Dermis microvascular lymphatic vessel endothelial cell (primary cell): ENCODE measurements around the gene GOLGA1. TPM values are rescaled to one million over a fixed set of nuclear protein-coding genes. Genes with fewer than 3 reads are reported as not detected.
A peak's percentile ranks its signal among the peaks of the same experiment; 100 is the strongest.
"Not testable (repeated sequence)": the region's sequence is repeated elsewhere in the genome, so short reads cannot be mapped to it uniquely, and the experiment has no call there.

Source experiments
- DNase-seq, 2 donors: peaks; one replicate each; pipeline versions ENCODE4 v3.0.0 to v3.0.0-alpha.2; 2010; ENCODE audit warnings: low read depth in 2 of 2
- total RNA-seq: library from RNA; depleted of rRNA; stranded (reverse); fragments of >200 nt; gene quantifications from 2 replicates; pipeline ENCODE4 v1.2.1, GENCODE V29; 2014

GOLGA1 gene, protein sequence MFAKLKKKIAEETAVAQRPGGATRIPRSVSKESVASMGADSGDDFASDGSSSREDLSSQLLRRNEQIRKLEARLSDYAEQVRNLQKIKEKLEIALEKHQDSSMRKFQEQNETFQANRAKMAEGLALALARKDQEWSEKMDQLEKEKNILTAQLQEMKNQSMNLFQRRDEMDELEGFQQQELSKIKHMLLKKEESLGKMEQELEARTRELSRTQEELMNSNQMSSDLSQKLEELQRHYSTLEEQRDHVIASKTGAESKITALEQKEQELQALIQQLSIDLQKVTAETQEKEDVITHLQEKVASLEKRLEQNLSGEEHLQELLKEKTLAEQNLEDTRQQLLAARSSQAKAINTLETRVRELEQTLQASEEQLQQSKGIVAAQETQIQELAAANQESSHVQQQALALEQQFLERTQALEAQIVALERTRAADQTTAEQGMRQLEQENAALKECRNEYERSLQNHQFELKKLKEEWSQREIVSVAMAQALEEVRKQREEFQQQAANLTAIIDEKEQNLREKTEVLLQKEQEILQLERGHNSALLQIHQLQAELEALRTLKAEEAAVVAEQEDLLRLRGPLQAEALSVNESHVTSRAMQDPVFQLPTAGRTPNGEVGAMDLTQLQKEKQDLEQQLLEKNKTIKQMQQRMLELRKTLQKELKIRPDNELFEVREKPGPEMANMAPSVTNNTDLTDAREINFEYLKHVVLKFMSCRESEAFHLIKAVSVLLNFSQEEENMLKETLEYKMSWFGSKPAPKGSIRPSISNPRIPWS
- 5.9 and 7.6 TPM in 2 replicates for total RNA-seq

DNA sequence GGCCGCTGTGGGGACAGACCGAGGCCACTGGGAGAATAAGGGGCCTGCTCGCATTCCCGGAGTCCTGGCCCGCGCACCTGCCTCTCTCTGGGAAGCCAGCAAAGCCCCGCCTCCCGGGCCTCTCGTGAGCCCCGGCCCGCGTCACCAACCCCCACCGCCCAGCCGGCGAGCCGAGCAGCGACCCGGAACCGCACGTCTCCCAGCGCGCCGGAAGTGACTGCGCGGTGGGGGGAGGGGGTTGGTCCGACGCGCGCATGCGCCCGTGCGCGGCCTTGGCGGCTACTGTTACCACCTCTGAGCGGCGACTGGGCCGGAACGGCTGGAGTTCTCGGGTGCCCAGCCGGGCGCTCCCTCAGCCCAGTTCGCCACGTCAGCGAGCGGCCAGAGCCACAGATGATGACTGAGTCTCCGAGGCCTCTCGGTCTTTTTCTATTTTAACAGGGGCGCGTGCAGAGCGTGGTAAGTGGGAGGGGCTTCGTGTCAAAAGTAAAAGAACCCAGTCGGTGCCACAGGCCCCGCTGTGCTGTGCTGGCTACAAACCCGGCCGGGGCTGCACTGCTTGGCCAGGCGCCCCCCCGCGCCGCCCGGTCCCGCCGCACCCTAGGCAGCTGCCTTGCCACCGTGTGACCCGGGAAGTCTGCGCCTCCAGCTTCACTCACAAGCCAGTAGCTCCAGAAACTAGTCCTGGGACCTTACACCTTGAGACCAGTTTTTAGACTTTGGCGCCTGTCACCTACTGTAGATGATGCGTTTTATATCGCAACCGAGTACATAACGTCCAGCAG, at the start of gene GOLGA1:
Gene GOLGA1 (minus strand): TSS at position 190 of the 785 bp plus-strand sequence. CDS start 2,372 bp downstream, outside the sequence.
- peak; percentile 87 to 97 for DNase-seq

GRCh38 chr9:124983698-124984097, 42.8 kb upstream of the GOLGA1 start:
- no peak for DNase-seq

- no peak for DNase-seq
Observed at GRCh38 chr9:124980431-124980830, 39.5 kb upstream of the GOLGA1 start.

GRCh38 chr9:124975131-124975530, 34.2 kb upstream of the GOLGA1 start:
- DNase-seq: peak; percentile 53 to 61

DNA sequence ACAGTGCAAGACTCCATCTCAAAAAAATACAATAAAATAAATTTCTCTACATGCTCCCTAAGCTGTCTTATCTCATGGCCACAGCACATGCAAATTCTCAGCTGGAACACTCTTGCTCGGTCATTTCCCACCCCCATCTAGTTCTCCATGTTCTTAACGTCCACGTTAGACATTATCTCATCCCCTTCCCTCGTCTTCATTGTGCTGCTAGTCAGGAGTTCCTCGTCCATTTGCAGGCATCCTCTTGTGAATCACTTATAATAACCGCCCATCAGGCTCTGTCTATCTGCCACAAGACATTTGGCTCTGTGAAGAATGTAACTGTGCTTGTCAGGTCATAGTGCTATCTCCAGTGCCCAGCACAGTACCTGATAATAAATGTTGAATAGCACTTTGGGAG, 32.9 kb upstream of the GOLGA1 start:
- no peak for DNase-seq

DNA sequence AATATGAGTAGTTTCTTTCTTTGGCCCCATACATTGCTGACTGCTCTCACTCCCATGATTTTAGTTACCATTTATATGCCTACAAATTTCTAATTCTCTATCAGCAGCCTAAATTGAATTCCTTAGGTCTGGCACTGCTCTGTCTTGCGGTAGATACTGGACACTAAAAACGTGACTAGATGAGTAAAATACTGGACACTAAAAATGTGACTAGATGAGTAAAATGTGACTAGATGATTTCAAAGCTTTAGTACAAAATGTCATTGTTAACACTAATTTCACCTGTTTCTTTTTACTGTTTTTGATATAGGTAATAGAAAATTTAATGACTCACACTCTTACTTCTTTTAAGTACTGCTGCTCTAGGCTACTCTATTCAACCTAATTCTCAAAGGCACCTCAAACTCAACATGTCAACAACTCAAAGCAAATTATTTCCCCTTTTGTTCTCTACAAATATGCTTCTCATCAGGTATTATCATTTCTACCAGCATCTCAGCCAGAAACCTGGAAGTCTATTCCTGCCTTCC, 31.4 kb upstream of the GOLGA1 start:
- no peak for DNase-seq

DNA sequence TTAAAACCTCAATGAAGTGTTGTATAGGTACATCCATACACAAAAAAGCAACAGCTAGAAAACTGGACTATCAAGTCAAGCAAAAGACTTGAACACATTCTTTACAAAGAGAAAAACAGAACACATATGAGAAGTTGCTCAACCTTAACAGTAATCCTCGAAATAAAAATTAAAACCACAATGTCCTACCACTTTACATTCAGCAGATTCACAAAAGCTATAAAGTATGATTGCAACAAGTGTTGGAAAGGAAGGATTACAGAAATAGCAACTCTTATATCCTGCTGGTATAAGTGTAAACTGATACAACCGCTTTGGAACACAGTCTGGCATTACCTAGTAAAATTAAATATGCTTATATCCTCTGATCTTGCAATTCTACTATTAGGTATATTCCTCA, 28.5 kb upstream of the GOLGA1 start:
- no peak for DNase-seq

- no peak for DNase-seq
Observed at GRCh38 chr9:124968238-124968637, 27.4 kb upstream of the GOLGA1 start.

DNA sequence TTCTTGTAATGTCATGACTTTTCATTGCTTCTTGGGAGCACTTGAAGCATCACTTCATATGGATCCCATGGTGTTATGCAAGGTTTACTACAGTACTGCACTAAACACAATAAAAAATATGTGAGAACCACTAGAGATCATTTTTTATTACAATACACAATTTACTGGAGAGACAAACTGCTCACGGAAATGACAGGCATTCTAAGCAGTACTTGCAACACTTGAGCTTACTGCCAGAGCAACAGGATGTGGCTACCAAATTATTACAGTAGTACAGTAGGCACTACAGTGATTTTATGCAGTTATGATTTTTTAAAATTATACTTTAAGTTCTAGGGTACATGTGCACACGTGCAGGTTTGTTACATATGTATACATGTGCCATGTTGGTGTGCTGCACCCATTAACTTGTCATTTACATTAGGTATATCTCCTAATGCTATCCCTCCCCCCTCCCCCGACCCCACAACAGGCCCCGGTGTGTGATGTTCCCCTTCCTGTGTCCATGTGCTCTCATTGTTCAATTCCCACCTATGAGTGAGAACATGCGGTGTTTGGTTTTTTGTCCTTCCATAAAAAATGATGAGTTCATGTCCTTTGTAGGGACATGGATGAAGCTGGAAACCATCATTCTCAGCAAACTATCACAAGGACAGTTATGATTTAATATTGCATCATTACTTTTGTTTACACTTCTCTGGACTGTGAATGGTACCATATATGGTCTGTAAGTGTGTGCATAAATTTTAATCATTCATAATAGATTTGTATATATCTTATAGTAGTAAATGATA, 25.1 kb upstream of the GOLGA1 start:
- not testable (repeated sequence) for DNase-seq

- DNase-seq: no peak
Observed at GRCh38 chr9:124964604-124965003, 23.7 kb upstream of the GOLGA1 start.

GRCh38 chr9:124964056-124964455, 23.2 kb upstream of the GOLGA1 start:
- no peak for DNase-seq

DNA sequence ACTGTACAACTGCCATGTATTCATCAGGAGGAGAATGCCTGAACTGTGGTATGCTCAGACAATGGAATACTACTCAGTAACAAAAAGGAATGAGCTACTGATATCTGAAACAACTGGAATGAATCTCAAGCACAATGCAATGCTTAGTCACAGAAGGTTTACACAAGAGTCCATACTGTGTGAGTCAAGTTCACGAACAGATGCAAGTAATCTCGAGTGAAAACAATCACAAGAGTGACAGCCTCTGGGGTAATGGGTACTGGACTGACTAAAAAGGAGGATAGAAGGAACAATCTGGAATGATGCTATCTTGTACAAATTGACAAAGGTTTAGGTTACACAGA, 19.5 kb upstream of the GOLGA1 start:
- DNase-seq: no peak

- DNase-seq: not testable (repeated sequence)
Observed at GRCh38 chr9:124959671-124960408, 19.0 kb upstream of the GOLGA1 start.

GRCh38 chr9:124954255-124954654, 13.4 kb upstream of the GOLGA1 start:
- DNase-seq: no peak

- no peak for DNase-seq
Observed at GRCh38 chr9:124950050-124950718, 9.3 kb upstream of the GOLGA1 start.

DNA sequence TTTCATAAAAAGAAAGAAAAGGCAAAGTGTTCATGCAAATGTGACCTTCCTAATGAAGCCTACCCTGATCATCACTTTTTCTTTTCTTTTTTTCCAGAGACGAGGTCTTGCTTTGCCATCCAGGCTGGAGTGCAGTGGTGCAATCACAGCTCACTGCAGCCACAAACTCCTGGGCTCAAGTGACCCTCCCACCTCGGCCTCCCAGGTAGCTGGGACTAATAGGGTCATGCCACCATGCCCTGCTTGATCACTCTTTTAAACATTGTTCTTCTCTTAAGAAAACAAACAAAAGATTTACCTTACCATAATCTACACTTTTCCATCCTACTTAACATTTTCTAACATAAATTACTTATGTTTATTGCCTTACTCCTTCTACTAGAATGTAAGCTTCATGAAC, 8.5 kb upstream of the GOLGA1 start:
- DNase-seq: no peak

DNA sequence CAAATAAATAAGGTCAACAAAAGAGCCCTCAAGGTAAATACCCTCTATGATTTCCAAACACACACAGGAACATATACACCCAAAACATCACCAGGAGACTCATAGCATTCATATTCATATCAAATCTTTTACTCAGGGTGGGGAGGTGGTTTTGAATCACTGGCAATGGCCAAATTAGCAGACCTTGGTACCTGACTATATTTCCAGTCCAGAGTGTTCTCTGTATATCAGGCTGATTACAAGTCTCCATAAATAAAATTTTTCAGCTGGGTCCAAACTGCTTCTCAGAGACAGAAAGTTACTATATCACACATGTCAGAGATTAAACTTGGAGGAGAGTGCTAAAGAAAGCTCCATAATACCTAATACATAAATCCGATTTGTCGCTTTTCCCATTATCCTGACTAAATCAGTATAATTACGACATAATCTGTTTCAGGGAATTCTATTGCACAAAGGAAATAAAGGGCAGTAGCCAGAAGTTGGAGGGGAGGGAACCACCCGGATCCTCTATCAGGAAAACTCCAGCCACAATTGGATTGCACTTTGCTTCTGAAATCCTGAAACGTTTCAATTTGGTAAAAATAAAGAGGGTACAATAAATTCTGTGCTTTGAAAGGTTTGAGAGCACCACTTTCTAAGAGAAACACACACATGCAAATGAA, 7.0 kb upstream of the GOLGA1 start:
- DNase-seq: no peak

DNA sequence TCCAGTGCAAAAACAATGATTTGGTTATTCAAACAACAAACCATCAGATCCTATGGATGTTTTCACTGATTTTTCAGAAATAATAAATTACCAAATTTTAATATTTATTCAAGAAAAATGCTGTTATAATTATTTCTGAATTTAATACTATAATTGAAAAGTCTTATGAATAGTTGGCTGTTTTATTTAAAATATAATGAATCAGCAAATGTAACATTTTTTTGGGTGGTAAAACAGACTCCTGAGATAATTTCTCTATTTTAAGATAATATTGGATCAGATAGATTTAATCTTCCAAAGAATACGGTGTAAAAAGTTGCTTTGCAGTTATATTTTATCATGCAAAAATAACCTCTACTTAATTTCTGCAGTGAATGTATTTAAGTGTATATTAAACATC, 5.3 kb upstream of the GOLGA1 start:
- no peak for DNase-seq
